A549 (cell line): ENCODE data around the gene SLC6A7.

Source experiments
- POLR2AphosphoS2 ChIP-seq: conservative IDR thresholded peaks from 2 replicates; pipeline ENCODE4 v1.6.1; 2012; ENCODE audit warnings: low read length, improper control_type of control experiment, inconsistent platforms
- TF ChIP-seq, protein P1 (sequence below): fragments of 250-450 bp; sonication (Bioruptor Pico); IDR thresholded peaks from 2 replicates; pipeline ENCODE4 v1.5.0; 2021; ENCODE audit warnings: mild to moderate bottlenecking, moderate library complexity, borderline replicate concordance

DNA sequence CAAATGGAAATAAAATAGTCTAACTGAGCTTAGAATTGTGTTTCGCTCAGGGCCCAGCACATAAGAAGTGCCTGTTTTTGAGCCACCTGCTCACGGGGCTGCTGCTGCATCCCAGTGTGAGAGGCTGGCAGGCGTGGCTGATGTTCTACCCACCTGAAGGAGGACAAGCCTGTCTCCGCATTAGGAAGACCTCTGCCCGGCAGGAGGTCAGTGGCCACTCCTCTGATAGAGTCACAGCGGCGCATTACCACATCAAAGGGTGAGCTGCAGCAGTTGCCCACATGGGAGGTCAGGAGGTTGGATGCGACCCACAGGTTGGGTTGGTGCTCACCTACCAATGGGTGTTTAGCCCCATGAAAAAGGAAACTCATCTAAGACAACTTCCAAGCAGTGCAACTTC lies 3.7 kb upstream of the SLC6A7 start:
- no peak for TF ChIP-seq POLR2AphosphoS2
- TF ChIP-seq, protein P1, sequence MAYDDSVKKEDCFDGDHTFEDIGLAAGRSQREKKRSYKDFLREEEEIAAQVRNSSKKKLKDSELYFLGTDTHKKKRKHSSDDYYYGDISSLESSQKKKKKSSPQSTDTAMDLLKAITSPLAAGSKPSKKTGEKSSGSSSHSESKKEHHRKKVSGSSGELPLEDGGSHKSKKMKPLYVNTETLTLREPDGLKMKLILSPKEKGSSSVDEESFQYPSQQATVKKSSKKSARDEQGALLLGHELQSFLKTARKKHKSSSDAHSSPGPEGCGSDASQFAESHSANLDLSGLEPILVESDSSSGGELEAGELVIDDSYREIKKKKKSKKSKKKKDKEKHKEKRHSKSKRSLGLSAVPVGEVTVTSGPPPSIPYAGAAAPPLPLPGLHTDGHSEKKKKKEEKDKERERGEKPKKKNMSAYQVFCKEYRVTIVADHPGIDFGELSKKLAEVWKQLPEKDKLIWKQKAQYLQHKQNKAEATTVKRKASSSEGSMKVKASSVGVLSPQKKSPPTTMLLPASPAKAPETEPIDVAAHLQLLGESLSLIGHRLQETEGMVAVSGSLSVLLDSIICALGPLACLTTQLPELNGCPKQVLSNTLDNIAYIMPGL: no peak
